MM.1S (cell line): ENCODE data around the gene TSSC4.
A peak's percentile ranks its signal among the peaks of the same experiment; 100 is the strongest.

Experiments used
- DNase-seq: peaks from one replicate; pipeline ENCODE4 v3.0.0-alpha.2; 2015
- H2AFZ ChIP-seq: fragments of 300-600 bp; sonication (generic); 2 replicates; pipeline ENCODE4 v1.6.0; 2016; ENCODE audit warnings: antibody characterized with exemption, low read length
- H3F3A ChIP-seq: fragments of 300-600 bp; sonication (generic); 2 replicates; pipeline ENCODE4 v1.6.1; 2016; ENCODE audit warnings: mild to moderate bottlenecking, antibody characterized with exemption, low read length, moderate library complexity, mixed read lengths; ENCODE audit not compliant: insufficient read depth
- H3K27ac ChIP-seq: fragments of 300-600 bp; sonication (generic); 2 replicates; pipeline ENCODE4 v1.5.1; 2016; ENCODE audit warnings: mild to moderate bottlenecking, low read length
- H3K27me3 ChIP-seq: fragments of 300-600 bp; sonication (generic); replicated peaks from 2 replicates; pipeline ENCODE4 v1.6.0; 2016; ENCODE audit warnings: low read length; ENCODE audit not compliant: insufficient read depth
- H3K36me3 ChIP-seq: fragments of 300-600 bp; sonication (generic); replicated peaks from 2 replicates; pipeline ENCODE4 v1.6.1; 2016; ENCODE audit warnings: mild to moderate bottlenecking, low read length, mixed read lengths; ENCODE audit not compliant: insufficient read depth
- H3K4me1 ChIP-seq: fragments of 300-600 bp; sonication (generic); 2 replicates; pipeline ENCODE4 v1.6.1; 2016; ENCODE audit warnings: low read length, mixed read lengths
- H3K4me2 ChIP-seq: fragments of 300-600 bp; sonication (generic); 2 replicates; pipeline ENCODE4 v1.6.0; 2016; ENCODE audit warnings: low read depth, low read length
- H3K4me3 ChIP-seq: fragments of 300-600 bp; sonication (generic); 2 replicates; pipeline ENCODE4 v1.5.1; 2016; ENCODE audit warnings: low read length, mixed read lengths
- H3K79me2 ChIP-seq: fragments of 300-600 bp; sonication (generic); 2 replicates; pipeline ENCODE4 v1.6.1; 2016; ENCODE audit warnings: mixed run types, low read length, mixed read lengths
- H3K9ac ChIP-seq: fragments of 300-600 bp; sonication (generic); 2 replicates; pipeline ENCODE4 v1.6.1; 2016; ENCODE audit warnings: low read length, mixed read lengths
- H3K9me2 ChIP-seq: fragments of 300-600 bp; sonication (generic); replicated peaks from 2 replicates; pipeline ENCODE4 v1.6.1; 2016; ENCODE audit warnings: mild to moderate bottlenecking, low read length, mixed read lengths; ENCODE audit not compliant: insufficient read depth
- H3K9me3 ChIP-seq: fragments of 300-600 bp; sonication (generic); replicated peaks from 2 replicates; pipeline ENCODE4 v1.6.1; 2016; ENCODE audit warnings: mild to moderate bottlenecking, low read length, mixed read lengths; ENCODE audit not compliant: insufficient read depth
- H4K20me1 ChIP-seq: fragments of 300-600 bp; sonication (generic); 2 replicates; pipeline ENCODE4 v1.6.1; 2016; ENCODE audit warnings: mild to moderate bottlenecking, low read length, moderate library complexity, mixed read lengths; ENCODE audit not compliant: insufficient read depth
- EZH2 ChIP-seq: fragments of 300-600 bp; sonication (generic); optimal IDR thresholded peaks from 2 replicates; pipeline ENCODE3; 2017; ENCODE audit warnings: low read depth, mild to moderate bottlenecking, antibody characterized with exemption, low read length, mixed read lengths
- EZH2phosphoT487 ChIP-seq: fragments of 300-600 bp; sonication (generic); IDR thresholded peaks from 2 replicates; pipeline ENCODE4 v1.6.1; 2018; ENCODE audit warnings: antibody characterized with exemption, low read length
- TF ChIP-seq, protein P1 (sequence below): fragments of 300-600 bp; sonication (generic); IDR thresholded peaks from 2 replicates; pipeline ENCODE4 v1.5.1; 2016; ENCODE audit warnings: antibody characterized with exemption, low read length, mixed read lengths

The TSSC4 gene

DNA sequence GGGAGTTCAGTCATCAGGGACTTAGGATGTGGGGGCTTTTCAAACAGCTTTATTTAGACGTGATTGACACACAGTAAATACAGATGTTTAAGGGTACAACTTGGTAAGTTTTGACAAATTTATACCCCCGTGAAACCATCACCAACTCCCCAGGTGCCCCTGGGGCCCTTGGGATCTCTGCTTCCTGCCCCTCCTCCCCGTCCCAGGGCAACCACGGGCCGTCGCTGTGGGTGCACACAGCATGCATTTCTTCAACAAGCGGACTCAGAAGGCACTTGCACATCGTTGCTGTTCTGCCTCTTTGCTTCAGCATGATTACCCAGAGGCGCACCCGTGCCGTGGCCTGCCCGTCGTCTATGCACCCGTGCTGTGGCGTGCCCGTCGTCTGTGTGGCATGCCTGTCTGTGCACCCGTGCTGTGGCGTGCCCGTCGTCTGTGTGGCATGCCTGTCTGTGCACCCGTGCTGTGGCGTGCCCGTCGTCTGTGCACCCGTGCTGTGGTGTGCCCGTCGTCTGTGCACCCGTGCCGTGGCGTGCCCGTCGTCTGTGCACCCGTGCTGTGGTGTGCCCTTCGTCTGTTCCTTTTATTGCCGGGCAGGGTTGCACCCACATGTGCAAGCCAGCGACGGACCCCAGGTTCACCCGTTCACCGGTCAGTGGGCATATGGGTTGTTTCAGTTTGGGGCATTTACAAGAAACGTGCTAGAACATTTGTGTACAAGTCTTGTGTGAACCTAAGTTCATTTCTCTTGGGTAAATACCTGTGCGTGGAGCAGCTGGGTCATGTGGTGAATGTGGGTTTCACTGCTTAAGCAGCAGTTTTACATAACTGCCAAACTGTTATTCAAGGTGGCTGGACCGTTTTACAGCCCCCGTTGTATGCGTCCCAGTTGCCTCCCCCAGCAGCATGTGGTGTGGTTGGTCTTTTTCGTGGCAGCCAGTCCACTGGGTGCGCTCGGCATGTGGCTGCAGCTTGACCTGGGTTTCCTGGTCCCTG lies 15.1 kb upstream of the TSSC4 start:
- H2AFZ ChIP-seq: no peak overlapping the region
- no peaks in the 10 kb centered on the region for H3K36me3 ChIP-seq
- H3K9me3 ChIP-seq: no peaks in the 10 kb centered on the region
- peak overlapping the region; percentile 38; the same call in 1 of the 2 replicates for H3K4me2 ChIP-seq
- H3K4me1 ChIP-seq: peaks cover 25% of the 10 kb centered on the region
- H3K4me3 ChIP-seq: no peak overlapping the region; the same call in 1 of the 2 replicates
- no peak overlapping the region for H3K27ac ChIP-seq
- TF ChIP-seq EZH2 (no peak), EZH2phosphoT487 (no peak)
- TF ChIP-seq, protein P1, sequence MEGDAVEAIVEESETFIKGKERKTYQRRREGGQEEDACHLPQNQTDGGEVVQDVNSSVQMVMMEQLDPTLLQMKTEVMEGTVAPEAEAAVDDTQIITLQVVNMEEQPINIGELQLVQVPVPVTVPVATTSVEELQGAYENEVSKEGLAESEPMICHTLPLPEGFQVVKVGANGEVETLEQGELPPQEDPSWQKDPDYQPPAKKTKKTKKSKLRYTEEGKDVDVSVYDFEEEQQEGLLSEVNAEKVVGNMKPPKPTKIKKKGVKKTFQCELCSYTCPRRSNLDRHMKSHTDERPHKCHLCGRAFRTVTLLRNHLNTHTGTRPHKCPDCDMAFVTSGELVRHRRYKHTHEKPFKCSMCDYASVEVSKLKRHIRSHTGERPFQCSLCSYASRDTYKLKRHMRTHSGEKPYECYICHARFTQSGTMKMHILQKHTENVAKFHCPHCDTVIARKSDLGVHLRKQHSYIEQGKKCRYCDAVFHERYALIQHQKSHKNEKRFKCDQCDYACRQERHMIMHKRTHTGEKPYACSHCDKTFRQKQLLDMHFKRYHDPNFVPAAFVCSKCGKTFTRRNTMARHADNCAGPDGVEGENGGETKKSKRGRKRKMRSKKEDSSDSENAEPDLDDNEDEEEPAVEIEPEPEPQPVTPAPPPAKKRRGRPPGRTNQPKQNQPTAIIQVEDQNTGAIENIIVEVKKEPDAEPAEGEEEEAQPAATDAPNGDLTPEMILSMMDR: no peak
- H3K27me3 ChIP-seq: peaks cover 34% of the 10 kb centered on the region
- no peaks in the 10 kb centered on the region for H3K9me2 ChIP-seq
- H4K20me1 ChIP-seq: no peaks in the 10 kb centered on the region
- no peaks in the 10 kb centered on the region for H3K79me2 ChIP-seq
- no peak overlapping the region for H3K9ac ChIP-seq
- no peaks in the 10 kb centered on the region; the same call in 1 of the 2 replicates for H3F3A ChIP-seq
- DNase-seq: peak; percentile 61

DNA sequence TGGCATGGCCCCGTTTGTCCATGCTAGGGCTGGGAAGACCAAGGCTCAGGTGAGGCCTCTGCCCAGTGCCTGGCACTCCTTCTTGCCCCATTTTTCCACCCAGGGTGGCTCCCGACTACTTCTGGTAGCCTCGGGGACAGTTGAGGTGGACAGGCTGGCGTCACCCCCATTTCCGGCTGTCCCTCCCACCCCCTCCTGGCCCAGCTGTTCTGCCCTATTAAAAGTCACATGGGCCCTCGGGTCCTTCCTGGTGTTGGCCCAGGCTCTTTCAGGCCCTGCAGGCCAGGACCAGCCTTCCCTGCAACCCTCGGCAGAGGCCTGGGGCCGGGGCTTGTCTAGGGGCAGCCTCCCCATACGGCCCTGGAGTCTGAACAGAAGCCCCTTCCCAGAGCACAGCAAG lies 14.0 kb upstream of the TSSC4 start:
- H3K9me2 ChIP-seq: no peaks in the 10 kb centered on the region
- no peaks in the 10 kb centered on the region; the same call in 1 of the 2 replicates for H3F3A ChIP-seq
- peak overlapping the region; percentile 41; the same call in 1 of the 2 replicates for H3K27ac ChIP-seq
- no peaks in the 10 kb centered on the region for H3K9me3 ChIP-seq
- 0 out of 2 replicates have a peak overlapping the region, but pooled peaks have one; percentile 19 for H2AFZ ChIP-seq
- TF ChIP-seq EZH2 (no peak), EZH2phosphoT487 (no peak)
- TF ChIP-seq, protein P1: no peak
- peaks cover 25% of the 10 kb centered on the region for H3K4me1 ChIP-seq
- no peak overlapping the region for H3K4me3 ChIP-seq
- H3K27me3 ChIP-seq: peaks cover 27% of the 10 kb centered on the region
- no peaks in the 10 kb centered on the region for H3K36me3 ChIP-seq
- no peaks in the 10 kb centered on the region for H4K20me1 ChIP-seq
- H3K9ac ChIP-seq: no peak overlapping the region
- H3K79me2 ChIP-seq: no peaks in the 10 kb centered on the region
- peak overlapping the region; percentile 38; the same call in 1 of the 2 replicates for H3K4me2 ChIP-seq
- DNase-seq: no peak

DNA sequence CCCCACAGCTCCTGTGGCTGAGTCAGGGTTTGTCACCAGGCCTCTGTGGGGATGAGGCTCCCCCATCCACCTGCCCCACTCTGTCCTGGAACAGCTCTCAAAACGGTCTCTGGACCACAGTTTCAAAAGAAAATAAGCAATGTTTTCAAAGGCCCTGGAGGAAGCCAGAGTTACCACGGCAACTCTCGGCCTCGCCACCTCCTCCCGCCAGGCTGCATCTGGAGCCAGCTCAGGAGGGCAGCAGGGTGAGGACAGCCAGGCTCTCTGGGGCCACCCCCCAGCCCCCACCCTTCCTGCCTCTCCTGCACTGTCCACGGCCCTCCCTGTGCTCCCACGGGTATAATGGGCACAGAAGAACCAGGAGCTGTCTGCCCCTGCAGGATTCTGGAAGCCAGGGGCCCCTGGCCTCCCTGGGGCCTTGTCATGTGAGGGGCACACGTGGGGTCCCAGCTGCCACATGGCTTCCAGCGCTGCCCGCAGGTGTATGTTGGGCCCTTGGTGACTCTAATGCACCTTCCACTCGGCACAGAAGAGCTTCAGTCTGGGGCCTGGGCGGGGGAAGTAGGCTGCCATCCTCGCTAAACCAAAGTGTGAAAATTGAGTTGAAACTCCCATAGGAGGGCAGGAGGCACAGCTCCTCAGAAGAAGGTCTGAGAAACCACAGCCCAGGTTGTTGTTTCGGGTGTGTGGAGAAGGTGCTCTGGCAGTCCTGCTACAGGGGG lies 13.1 kb upstream of the TSSC4 start:
- no peaks in the 10 kb centered on the region for H3K36me3 ChIP-seq
- no peaks in the 10 kb centered on the region for H4K20me1 ChIP-seq
- no peaks in the 10 kb centered on the region for H3K79me2 ChIP-seq

More for the DNA sequence above, 13.1 kb upstream of the TSSC4 start:
- Histone ChIP-seq H3K4me2 (no peak overlapping the region), H3K9me3 (no peaks in the 10 kb centered on the region), H3K4me3 (no peak overlapping the region), H3K27me3 (peaks cover 26% of the 10 kb centered on the region), H3F3A (no peaks in the 10 kb centered on the region; the same call in 1 of the 2 replicates), H3K9ac (no peak overlapping the region), H3K27ac (peak overlapping the region; percentile 41; the same call in 1 of the 2 replicates), H3K4me1 (peaks cover 25% of the 10 kb centered on the region), H3K9me2 (no peaks in the 10 kb centered on the region), H2AFZ (peak overlapping the region; percentile 19; the same call in 1 of the 2 replicates)
- DNase-seq: peak; percentile 44
- TF ChIP-seq EZH2: no peak
- TF ChIP-seq, protein P1: no peak
